Measurements from ENCODE around the gene NEURL1B. TPM values are rescaled to one million over a fixed set of nuclear protein-coding genes. Genes with fewer than 3 reads are reported as not detected.
"Not testable (repeated sequence)": the region's sequence is repeated elsewhere in the genome, so short reads cannot be mapped to it uniquely, and the experiment has no call there.

NEURL1B gene
- total RNA-seq, 1 donor from 2014 or later = 1.5 TPM

DNA sequence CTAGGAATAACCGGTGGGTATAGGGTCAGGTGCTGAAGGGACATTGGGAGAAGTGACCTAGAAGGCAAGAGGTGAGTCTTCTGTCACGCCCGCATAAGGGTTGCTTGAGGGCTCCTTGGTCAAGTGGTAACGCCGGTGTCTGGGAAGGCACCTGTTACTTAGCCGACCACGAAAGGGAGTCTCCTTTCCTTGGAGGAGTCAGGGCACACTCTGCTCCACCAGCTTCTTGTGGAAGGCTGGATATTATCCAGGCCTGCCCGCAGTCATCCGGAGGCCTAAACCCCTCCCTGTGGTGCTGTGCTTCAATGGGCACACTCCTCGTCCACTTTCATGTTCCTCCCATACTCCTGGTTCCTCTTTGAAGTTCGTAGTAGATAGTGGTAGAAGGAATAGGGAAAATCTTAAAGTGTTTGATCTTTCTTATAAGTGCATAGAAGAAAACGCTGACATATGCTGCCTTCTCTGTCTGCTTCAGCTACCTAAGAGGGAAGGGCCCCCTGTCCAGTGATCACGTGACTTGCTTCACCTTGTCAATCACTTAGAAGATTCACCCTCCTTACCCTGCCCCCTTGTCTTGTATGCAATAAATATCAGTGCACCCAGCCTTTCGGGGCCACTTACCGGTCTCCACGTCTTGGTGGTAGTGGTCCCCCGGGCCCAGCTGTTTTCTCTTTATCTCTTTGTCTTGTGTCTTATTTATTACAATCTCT is 16.6 kb downstream of the NEURL1B start:
- DNase-seq (ENCODE audit: low read depth in 2 of 2) = not testable (repeated sequence)

GRCh38 chr5:172658391-172658790 is 17.3 kb downstream of the NEURL1B start:
- no peak for DNase-seq (ENCODE audit: low read depth in 2 of 2)

DNA sequence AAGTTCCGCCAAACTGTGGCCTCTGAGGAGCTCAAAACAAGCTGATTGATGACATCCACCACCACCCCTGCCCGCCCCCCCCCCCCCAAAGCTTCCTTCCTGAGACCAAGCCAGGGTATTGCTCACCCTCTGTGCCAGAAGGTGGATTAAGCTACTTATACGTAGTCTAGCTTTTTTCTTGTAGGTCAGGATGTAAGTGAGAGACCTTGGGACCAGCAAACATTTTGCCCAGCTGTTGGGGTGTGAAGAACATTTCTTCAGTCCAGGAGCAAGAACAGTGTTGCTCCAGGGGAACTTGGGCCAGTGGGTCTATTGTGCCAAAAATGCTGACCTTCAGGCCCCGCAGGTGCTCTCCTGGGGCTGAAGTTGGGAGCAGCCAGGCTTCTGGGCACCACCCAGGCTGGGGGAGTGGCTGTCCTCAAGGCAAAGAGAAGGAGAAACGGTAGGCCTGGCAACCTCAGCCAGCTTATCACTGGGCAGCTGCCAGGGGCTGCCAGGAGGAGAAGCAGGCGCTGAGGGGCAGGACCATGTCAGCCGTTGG is 18.0 kb downstream of the NEURL1B start:
- DNase-seq (ENCODE audit: low read depth in 2 of 2) = no peak

- no peak for DNase-seq (ENCODE audit: low read depth in 2 of 2)
Measured at GRCh38 chr5:172659570-172659908, 18.5 kb downstream of the NEURL1B start.

- DNase-seq (ENCODE audit: low read depth in 2 of 2) = no peak
Measured at GRCh38 chr5:172659909-172660628, 19.0 kb downstream of the NEURL1B start.

DNA sequence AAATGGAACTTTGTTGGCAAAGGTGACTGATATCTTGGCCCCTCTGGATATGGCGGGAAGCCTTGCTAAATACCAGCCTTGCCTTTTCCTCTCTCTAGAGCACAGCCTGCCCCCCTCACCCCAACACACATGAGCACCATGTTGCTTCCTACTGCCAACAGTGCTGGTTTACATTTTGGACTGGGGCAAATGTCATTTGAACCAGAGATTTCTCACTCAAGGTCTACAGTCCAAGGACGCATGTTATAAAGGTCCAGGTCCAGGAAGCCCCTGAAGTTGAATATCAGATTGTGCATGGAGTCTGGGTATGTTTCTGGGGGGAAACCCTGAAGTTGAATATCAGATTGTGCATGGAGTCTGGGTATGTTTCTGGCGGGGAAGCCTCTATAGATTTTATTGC is 19.9 kb downstream of the NEURL1B start:
- no peak for DNase-seq (ENCODE audit: low read depth in 2 of 2)

- DNase-seq (ENCODE audit: low read depth in 2 of 2) = no peak
Measured at GRCh38 chr5:172661526-172661925, 20.5 kb downstream of the NEURL1B start.

GRCh38 chr5:172662596-172662995 is 21.5 kb downstream of the NEURL1B start:
- DNase-seq (ENCODE audit: low read depth in 2 of 2) = no peak

GRCh38 chr5:172664018-172664417 is 23.0 kb downstream of the NEURL1B start:
- no peak for DNase-seq (ENCODE audit: low read depth in 2 of 2)

DNA sequence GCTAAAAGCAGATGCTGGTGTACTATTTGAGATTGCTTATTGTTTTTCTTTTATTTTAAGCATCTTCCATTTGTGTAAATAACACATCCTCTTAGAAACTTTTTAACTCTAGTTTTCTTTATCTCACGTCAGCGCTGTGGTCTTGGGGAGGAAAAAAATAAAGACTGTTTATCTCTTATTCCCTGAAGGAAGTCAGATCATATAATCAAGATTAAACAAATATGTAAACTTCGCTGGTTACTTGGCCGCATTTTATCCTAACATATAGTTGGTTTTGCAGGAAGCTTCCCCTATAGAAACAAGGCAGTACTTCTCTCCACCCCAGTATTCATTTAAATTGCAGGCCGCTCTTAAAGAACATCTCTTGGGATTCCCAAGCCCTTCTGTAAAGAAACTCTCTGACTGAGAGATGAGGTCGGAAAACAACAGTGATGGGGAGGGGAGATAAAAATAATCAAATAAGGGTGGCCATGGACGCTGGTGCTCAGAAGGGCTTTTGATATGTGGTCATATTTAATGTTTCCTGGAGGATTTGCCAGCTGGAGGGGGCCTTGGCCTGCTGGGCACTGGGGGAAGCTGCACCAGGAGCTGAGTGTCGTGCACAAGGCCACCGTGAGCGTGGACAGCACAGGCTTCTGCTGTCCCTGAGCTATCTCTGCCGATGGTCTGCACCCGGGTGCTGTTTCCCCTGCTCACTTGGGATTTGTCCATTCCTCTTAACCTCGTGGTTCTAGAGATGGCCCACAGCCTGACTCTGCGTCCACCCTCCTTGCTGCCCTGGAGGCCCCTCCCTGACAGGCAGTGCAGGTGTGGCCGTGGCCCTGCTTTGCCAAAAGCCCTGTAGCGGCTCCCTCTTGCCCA is 23.8 kb downstream of the NEURL1B start:
- DNase-seq (ENCODE audit: low read depth in 2 of 2) = no peak

DNA sequence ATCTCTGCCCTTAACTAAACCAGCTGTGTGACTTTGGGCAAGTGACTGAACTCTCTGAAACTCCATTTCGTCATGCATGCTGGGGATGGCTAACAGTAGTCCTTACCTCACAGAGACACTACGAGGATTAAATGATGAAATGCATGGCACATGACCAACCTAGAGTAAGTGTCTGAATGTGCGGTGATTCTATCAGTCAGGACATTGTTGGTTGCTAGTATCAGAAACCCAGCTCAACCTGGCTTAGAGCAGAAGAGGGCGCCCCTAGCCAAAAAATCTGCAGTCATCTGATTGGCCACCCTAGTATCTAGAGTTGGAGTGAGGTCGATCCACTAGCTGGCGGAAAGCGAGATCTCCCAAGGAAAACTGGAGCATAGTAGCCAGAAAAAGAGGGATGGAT is 25.2 kb downstream of the NEURL1B start:
- DNase-seq (ENCODE audit: low read depth in 2 of 2) = no peak

DNA sequence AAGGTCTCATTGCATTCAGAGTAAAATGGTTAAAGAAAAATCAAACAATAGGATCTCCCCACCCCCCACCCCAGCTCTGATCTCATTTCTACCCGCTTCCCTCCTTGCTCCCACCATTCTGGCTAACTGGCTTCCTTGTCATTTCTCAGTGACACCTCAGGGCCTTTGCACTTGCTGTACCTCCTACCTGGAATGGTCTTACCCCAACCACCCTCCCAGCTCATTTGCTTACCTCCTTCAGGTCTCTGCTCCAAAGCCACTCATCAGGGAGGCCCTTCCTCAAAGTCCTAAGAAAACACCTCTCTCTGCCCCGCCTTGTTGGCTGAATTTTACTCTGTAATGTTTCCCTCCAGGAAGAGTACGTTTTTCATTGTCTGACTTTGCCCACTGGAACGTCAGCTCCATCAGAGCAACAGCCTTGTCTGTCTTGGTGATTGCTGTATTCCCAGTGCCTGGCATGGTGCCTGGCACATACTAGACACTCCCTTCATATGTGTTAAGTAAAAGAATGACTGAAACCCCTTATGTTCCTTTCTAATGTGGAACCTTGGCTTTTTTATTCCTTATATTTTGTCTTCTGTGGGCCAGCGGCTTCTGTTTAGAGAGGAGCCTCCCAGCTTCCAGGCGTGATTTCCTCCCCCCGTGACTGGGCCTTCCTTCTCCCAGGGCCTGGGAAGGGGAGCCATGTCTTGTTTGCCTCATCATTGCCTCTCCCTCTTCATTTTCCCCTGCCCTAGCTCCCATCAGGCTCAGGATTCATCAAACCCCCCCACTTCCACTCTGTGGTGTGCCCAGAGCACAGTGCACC is 26.9 kb downstream of the NEURL1B start:
- no peak for DNase-seq (ENCODE audit: low read depth in 2 of 2)

DNA sequence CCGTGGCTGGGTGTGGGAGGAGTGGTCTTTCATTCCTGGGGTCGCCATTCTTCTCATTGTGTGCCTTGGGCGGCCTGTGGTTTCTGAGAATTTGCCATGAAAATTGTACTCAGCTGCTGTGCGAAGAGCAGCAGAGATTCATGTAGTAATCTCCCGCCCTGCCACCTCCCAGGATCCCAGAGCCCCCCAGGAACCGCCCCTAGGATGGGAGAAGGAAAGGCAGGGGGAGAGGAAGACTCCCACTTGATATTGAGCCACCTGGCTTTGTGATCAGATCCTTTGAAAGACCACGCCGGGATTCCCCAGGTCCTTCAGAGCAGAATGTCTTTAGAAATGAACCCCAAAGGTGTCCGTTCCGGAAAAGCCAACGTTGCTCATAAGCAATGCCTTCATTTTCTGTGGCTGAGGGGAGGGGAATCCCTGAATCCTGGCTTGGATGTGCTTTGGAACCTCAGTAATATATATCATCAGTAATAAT is 27.6 kb downstream of the NEURL1B start:
- DNase-seq (ENCODE audit: low read depth in 2 of 2) = no peak

DNA sequence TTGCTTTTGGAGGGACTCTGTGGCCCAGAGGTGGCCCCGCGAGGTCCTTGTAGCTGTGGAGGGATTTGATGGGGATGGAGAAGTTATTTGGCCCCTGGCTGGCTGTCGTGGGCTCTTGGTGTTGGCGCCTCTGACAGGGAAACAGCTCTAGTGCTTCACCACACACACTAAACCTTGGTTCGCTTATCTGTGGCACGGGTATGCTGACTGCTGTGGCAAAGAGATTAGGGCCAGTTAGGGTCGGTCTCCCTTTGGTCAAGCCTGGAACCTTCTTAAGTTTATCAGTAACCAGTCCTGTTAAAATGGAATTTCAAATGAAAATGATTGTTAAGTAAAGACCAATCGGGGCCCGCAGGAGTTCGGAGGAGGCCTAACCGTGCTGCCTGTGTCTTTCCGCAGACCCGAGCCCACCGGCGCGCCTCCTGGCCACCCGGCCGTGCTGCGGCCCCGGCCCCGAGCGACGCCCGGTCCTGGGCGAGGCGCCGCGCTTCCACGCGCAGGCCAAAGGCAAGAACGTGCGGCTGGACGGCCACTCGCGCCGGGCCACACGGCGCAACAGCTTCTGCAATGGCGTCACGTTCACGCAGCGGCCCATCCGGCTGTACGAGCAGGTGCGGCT is 28.4 kb downstream of the NEURL1B start:
- no peak for DNase-seq (ENCODE audit: low read depth in 2 of 2)

DNA sequence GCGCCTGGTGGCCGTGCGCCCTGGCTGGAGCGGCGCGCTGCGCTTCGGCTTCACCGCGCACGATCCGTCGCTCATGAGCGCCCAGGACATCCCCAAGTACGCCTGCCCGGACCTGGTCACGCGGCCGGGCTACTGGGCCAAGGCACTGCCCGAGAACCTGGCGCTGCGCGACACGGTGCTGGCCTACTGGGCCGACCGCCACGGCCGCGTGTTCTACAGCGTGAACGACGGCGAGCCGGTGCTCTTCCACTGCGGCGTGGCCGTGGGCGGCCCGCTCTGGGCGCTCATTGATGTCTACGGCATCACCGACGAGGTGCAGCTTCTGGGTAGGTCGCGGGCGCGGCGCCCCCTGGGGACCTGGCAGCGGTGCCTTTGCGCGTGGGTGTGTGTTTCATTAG is 28.9 kb downstream of the NEURL1B start:
- DNase-seq (ENCODE audit: low read depth in 2 of 2) = no peak

- DNase-seq (ENCODE audit: low read depth in 2 of 2) = no peak
Measured at GRCh38 chr5:172670444-172670843, 29.4 kb downstream of the NEURL1B start.

DNA sequence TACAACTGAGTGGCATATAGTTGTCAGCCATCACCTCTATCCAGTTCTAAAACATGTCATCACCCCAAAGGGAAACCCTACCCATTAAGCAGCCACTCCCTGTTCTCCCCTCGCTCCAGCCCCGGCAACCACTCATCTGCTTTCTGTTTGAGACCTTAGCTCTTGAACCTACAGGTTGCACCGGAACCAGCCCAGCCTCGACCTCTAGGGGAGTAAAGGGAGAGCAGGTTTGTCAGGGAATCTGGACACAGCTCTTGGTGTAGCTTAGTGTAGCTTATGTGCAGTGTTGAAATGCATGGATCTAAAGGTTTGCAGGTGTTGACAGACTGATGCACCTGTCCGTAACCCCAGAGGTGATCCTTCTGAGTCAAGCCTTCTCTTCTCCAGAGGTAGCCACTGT is 30.0 kb downstream of the NEURL1B start:
- no peak for DNase-seq (ENCODE audit: low read depth in 2 of 2)

DNA sequence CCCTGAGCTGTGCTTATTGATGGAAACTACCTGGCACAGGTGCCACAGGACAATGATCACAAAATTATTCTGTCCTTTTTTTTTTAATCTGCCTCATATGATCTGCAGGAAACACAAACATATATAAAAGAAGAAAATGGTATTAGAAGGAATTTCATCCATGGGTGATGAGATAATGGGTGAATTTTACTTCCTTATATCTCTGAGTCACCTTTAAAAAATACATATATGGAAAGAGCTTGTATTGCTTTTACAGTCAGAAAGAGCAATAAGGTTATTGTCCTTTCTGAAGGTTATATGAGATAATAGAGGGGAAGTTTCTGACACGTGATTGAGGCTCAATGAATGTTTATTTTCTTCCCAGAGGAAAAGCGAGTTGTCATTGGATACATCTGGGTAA is 31.6 kb downstream of the NEURL1B start:
- DNase-seq (ENCODE audit: low read depth in 2 of 2) = peak; percentile 30 to 35

DNA sequence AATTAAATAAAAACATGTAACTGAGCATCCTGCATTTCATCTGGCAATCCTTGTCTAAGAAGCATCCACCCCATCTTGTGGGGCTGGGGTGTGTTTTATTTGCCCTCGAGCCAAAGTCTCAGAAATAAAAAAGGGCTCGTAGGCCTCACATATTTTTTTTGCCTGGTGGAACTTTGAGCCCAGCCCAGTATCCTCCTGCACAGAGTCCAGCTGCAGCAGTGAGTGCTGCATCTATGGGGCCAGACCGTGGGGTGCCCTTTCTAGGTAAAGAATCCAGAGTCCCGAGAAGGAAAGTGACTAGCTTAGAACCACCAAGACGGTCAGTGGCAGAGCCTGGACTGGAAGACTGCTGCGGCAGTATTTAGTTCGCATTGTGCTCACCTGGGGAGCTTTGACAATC is 33.1 kb downstream of the NEURL1B start:
- DNase-seq (ENCODE audit: low read depth in 2 of 2) = no peak

DNA sequence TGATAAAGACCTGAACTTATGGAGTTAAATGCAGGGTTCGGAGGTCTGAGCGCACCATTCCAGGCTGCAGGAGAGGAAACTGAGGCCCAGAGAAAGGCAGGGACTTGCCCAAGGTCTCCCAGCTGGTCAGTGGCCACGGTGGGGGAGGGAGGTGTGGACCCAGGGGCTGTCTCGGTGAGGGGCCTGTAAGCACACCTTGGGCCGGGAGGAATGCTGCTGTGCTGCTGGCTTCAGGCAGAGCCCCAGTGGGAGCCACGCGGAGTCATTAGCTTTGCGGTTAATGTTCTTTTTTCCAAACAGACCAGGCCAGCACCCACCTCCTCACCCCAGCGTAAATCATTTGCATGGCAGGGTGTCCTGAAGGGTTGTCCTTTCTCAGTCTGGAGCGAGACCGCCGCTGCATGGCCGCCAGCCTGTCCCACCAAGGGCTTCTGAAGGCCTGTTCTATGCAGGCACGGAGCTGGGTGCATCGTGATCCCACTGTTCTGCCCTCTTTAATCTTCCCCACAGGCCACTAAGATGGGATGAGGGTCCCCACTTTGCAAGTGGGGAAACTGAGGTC is 35.9 kb downstream of the NEURL1B start:
- DNase-seq (ENCODE audit: low read depth in 2 of 2) = no peak

Data from dermis microvascular lymphatic vessel endothelial cell (primary cell).